ENCODE data around the gene TMEM145.

DNA sequence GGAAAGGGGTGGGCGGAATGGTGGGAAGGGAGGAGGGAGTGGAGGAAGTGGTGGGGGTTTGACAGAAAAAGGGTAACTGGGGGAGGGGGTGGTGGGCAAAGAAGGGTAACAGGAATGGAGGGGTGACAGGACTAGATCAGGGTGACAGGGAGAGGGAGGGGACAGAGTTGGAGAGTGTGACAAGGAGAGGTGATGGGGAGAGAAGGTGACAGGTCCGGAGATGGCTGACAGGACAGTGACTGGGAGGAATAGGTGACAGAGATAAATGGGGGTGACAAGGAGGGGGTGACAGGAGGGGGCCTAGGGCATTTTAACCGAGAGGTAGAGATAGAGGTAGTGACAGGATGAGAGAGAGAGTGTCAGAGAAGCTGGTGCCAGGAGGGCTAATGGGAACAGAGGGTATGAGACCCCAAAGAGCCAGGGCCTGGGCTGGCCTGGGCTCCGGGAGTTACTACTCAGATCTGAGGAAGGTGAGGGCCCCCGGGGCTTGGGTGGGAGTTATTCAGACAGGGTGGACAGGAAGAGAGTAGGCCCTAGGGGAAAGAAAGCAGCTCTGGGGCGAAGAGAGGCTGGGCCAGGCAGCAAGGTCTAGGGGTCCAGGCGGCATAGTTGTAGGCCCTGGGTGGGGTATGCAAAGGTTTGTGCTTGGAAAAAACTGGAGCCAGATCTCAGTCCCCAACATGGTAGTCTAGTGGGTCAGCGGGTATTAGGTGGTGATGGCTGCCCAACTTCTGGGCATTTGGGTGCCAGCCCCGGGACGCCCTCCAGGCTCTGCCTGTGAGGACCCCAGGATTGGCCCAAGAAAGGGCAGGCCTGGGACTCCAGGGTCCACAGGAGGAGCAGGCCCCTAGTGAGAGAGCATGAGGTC, 43.4 kb upstream of the TMEM145 start:
- TF ChIP-seq EZH2phosphoT487 (IDR thresholded peaks at IDR 0.05; ENCODE audit: borderline replicate concordance, low read length) = no peak
- TF ChIP-seq, protein P1, sequence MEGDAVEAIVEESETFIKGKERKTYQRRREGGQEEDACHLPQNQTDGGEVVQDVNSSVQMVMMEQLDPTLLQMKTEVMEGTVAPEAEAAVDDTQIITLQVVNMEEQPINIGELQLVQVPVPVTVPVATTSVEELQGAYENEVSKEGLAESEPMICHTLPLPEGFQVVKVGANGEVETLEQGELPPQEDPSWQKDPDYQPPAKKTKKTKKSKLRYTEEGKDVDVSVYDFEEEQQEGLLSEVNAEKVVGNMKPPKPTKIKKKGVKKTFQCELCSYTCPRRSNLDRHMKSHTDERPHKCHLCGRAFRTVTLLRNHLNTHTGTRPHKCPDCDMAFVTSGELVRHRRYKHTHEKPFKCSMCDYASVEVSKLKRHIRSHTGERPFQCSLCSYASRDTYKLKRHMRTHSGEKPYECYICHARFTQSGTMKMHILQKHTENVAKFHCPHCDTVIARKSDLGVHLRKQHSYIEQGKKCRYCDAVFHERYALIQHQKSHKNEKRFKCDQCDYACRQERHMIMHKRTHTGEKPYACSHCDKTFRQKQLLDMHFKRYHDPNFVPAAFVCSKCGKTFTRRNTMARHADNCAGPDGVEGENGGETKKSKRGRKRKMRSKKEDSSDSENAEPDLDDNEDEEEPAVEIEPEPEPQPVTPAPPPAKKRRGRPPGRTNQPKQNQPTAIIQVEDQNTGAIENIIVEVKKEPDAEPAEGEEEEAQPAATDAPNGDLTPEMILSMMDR (IDR thresholded peaks at IDR 0.05; ENCODE audit: low read depth, low read length, poor library complexity, severe bottlenecking) = no peak
